CD4-positive, CD25-positive, alpha-beta regulatory T cell (primary cell): ENCODE measurements around the gene SFT2D3. TPM values are rescaled to one million over a fixed set of nuclear protein-coding genes. Genes with fewer than 3 reads are reported as not detected.

Experiments used
- ATAC-seq, 2 donors: fragments of 150-1000 bp; cut with Tn5 transposase; one replicate each; pipeline ENCODE4 v1.10.0; 2021; ENCODE audit warnings: low read depth in 2 of 2, moderate number of reproducible peaks in 2 of 2, moderate library complexity in 1 of 2
- DNase-seq, 3 donors: peaks; one replicate each; pipeline versions ENCODE4 v3.0.0 to v3.0.0-alpha.2; 2012 to 2022; ENCODE audit warnings: mixed read lengths in 1 of 3
- H3K27ac ChIP-seq: one replicate; pipeline ENCODE4 v1.7.0; 2013; ENCODE audit warnings: mild to moderate bottlenecking, low read length; ENCODE audit not compliant: insufficient read depth, poor library complexity, severe bottlenecking
- H3K27me3 ChIP-seq: one replicate; pipeline ENCODE4 v1.7.0; 2013; ENCODE audit warnings: low read length; ENCODE audit not compliant: control insufficient read depth, insufficient read depth
- H3K36me3 ChIP-seq: one replicate; pipeline ENCODE4 v1.7.0; 2013; ENCODE audit warnings: mild to moderate bottlenecking, low read length, moderate library complexity; ENCODE audit not compliant: control insufficient read depth, insufficient read depth
- H3K4me1 ChIP-seq: 2 replicates; pipeline ENCODE4 v1.7.0; 2013; ENCODE audit warnings: mild to moderate bottlenecking, low read length; ENCODE audit not compliant: insufficient read depth, control insufficient read depth, poor library complexity, severe bottlenecking
- H3K4me3 ChIP-seq: one replicate; pipeline ENCODE4 v1.7.0; 2013; ENCODE audit warnings: low read depth, mild to moderate bottlenecking, low read length, moderate library complexity
- H3K9me3 ChIP-seq, 2 experiments: 1 replicate in 1 of 2; 2 replicates in 1 of 2; pipeline ENCODE4 v1.7.0; 2013; ENCODE audit warnings: low read length in 2 of 2, mild to moderate bottlenecking in 1 of 2, moderate library complexity in 1 of 2; ENCODE audit not compliant: control insufficient read depth in 2 of 2
- H3K27ac Mint-ChIP-seq, 3 donors: one replicate each; pipeline ENCODE4 v1.8.0; 2020 to 2022; ENCODE audit warnings: mild to moderate bottlenecking in 3 of 3, mixed read lengths in 3 of 3, moderate library complexity in 2 of 3
- H3K27me3 Mint-ChIP-seq: one replicate; pipeline ENCODE4 v1.8.0; 2022; ENCODE audit warnings: mild to moderate bottlenecking, mixed read lengths
- H3K36me3 Mint-ChIP-seq: one replicate; pipeline ENCODE4 v1.8.0; 2020; ENCODE audit warnings: mixed read lengths
- H3K4me1 Mint-ChIP-seq, 4 donors: one replicate each; pipeline ENCODE4 v1.8.0; 2020 to 2022; ENCODE audit warnings: mixed read lengths in 4 of 4, mild to moderate bottlenecking in 1 of 4
- H3K4me3 Mint-ChIP-seq, 4 donors: one replicate each; pipeline ENCODE4 v1.8.0; 2020 to 2022; ENCODE audit warnings: mild to moderate bottlenecking in 4 of 4, mixed read lengths in 4 of 4, moderate library complexity in 3 of 4
- H3K9me3 Mint-ChIP-seq, 7 donors: one replicate each; pipeline ENCODE4 v1.8.0; 2020 to 2022; ENCODE audit warnings: mixed read lengths in 7 of 7, mild to moderate bottlenecking in 3 of 7, moderate library complexity in 2 of 7
- polyA plus RNA-seq, 4 donors: library from polyadenylated mRNA; unstranded; fragments of 300-500 nt; fragmentation: Illumina TruSeq; gene quantifications; one replicate each; pipeline ENCODE4 v1.2.3, GENCODE V29; 2021
- total RNA-seq: library from RNA; stranded (reverse); gene quantifications from one replicate; pipeline ENCODE4 v1.2.3, GENCODE V29; 2022

SFT2D3 gene
- total and polyA plus RNA-seq, 5 donors from 2014 or later = 1.4 to 7.6 (median 3.4) TPM

- Histone ChIP-seq H3K27me3 (peaks cover 22% of the 10 kb centered on the region), H3K36me3 (no peaks in the 10 kb centered on the region), H3K27ac (no peak overlapping the region), H3K4me3 (no peak overlapping the region), H3K9me3 (no peaks in the 10 kb centered on the region), H3K4me1 (peaks cover 10% of the 10 kb centered on the region)
- DNase-seq (peak in 2 of 3 donors; percentile 8 to 18), ATAC-seq (peak; percentile 17 to 29)
- Mint-ChIP-seq H3K4me1 (peaks cover 0 to 14% (median 9%) of the 10 kb centered on the region in 4 donors), H3K27me3 (peaks cover 80% of the 10 kb centered on the region), H3K9me3 (no peaks in the 10 kb centered on the region), H3K36me3 (no peaks in the 10 kb centered on the region), H3K4me3 (peak overlapping the region in 3 of 4 donors; percentile 26 to 77 (median 72)), H3K27ac (no peak overlapping the region)
These were observed 26.8 kb upstream of the SFT2D3 start for GRCh38 chr2:127674241-127675209.

- no peak within 1 kb of the TSS for H3K4me3 ChIP-seq
- H3K4me1 ChIP-seq = peaks cover 10% of the 10 kb centered on the region
- no peak for ATAC-seq
- H3K4me3 Mint-ChIP-seq = peak within 1 kb of the TSS; percentile 26 to 83 (median 61)
- peaks cover 0 to 14% (median 9%) of the 10 kb centered on the region in 4 donors for H3K4me1 Mint-ChIP-seq
- no peak for DNase-seq
- no peaks in the 10 kb centered on the region for H3K36me3 Mint-ChIP-seq
- H3K27me3 Mint-ChIP-seq = peaks cover 72% of the 10 kb centered on the region
- H3K36me3 ChIP-seq = no peaks in the 10 kb centered on the region
- H3K27me3 ChIP-seq = peaks cover 17% of the 10 kb centered on the region
- H3K9me3 ChIP-seq = no peaks in the 10 kb centered on the region
- H3K9me3 Mint-ChIP-seq = no peaks in the 10 kb centered on the region
- H3K27ac ChIP-seq = no peak within 1 kb of the TSS
- H3K27ac Mint-ChIP-seq = no peak within 1 kb of the TSS
These were observed 25.7 kb upstream of the SFT2D3 start, which contains the start of gene LIMS2 for GRCh38 chr2:127675331-127676261. Gene LIMS2, minus strand, starts transcription at chr2:127675530. Its CDS starts 506 bp downstream, at chr2:127675024.

- Histone ChIP-seq H3K36me3 (no peaks in the 10 kb centered on the region), H3K27ac (no peak overlapping the region), H3K27me3 (peaks cover 17% of the 10 kb centered on the region), H3K4me1 (peaks cover 10% of the 10 kb centered on the region), H3K4me3 (no peak overlapping the region), H3K9me3 (no peaks in the 10 kb centered on the region)
- no peaks in the 10 kb centered on the region for H3K36me3 Mint-ChIP-seq
- ATAC-seq (no peak), DNase-seq (no peak)
- H3K27me3 Mint-ChIP-seq = peaks cover 62% of the 10 kb centered on the region
- H3K4me3 Mint-ChIP-seq = no peak overlapping the region
- peaks cover 0 to 14% (median 9%) of the 10 kb centered on the region in 4 donors for H3K4me1 Mint-ChIP-seq
- no peaks in the 10 kb centered on the region for H3K9me3 Mint-ChIP-seq
- H3K27ac Mint-ChIP-seq = no peak overlapping the region
These were observed 24.4 kb upstream of the SFT2D3 start for GRCh38 chr2:127676906-127677305.

- Mint-ChIP-seq H3K27ac (no peak overlapping the region), H3K4me1 (peaks cover 0 to 14% (median 9%) of the 10 kb centered on the region in 4 donors), H3K4me3 (no peak overlapping the region), H3K36me3 (no peaks in the 10 kb centered on the region), H3K27me3 (peaks cover 56% of the 10 kb centered on the region), H3K9me3 (no peaks in the 10 kb centered on the region)
- peaks cover 10% of the 10 kb centered on the region for H3K4me1 ChIP-seq
- H3K4me3 ChIP-seq = no peak overlapping the region
- DNase-seq (no peak), ATAC-seq (no peak)
- H3K27me3 ChIP-seq = peaks cover 17% of the 10 kb centered on the region
- H3K27ac ChIP-seq = no peak overlapping the region
- no peaks in the 10 kb centered on the region for H3K36me3 ChIP-seq
- no peaks in the 10 kb centered on the region for H3K9me3 ChIP-seq
These were observed 22.8 kb upstream of the SFT2D3 start for GRCh38 chr2:127678531-127678930.

DNA sequence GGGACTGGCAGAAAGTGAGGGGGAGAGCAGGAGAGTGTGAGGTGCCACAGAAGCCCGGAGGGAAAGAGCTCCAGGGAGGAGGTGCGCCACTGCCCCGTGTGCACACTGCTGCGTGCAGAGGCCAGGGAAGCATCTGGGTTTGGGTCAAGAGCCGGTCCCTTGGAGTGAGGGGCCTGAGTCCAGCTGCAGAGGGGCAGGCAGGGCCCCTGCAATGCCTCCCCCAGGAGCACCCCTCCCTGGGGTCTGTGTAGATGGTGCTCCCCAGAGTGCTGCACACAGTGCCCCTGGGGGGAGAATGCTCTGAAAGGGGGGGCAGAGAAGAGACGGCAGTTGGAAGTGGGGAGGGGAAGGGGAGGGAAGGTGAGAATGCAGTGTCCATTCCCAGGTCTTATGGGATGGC is 22.3 kb upstream of the SFT2D3 start:
- H3K9me3 ChIP-seq = no peaks in the 10 kb centered on the region
- Mint-ChIP-seq H3K27me3 (peaks cover 51% of the 10 kb centered on the region), H3K4me1 (peaks cover 0 to 11% (median 9%) of the 10 kb centered on the region in 4 donors), H3K36me3 (no peaks in the 10 kb centered on the region), H3K27ac (no peak overlapping the region), H3K4me3 (no peak overlapping the region), H3K9me3 (no peaks in the 10 kb centered on the region)
- no peak overlapping the region for H3K27ac ChIP-seq
- DNase-seq = no peak
- ATAC-seq = no peak
- H3K4me1 ChIP-seq = peaks cover 10% of the 10 kb centered on the region
- peaks cover 14% of the 10 kb centered on the region for H3K27me3 ChIP-seq
- no peaks in the 10 kb centered on the region for H3K36me3 ChIP-seq
- no peak overlapping the region for H3K4me3 ChIP-seq

GRCh38 chr2:127679680-127680361 is 21.5 kb upstream of the SFT2D3 start:
- no peak for DNase-seq

DNA sequence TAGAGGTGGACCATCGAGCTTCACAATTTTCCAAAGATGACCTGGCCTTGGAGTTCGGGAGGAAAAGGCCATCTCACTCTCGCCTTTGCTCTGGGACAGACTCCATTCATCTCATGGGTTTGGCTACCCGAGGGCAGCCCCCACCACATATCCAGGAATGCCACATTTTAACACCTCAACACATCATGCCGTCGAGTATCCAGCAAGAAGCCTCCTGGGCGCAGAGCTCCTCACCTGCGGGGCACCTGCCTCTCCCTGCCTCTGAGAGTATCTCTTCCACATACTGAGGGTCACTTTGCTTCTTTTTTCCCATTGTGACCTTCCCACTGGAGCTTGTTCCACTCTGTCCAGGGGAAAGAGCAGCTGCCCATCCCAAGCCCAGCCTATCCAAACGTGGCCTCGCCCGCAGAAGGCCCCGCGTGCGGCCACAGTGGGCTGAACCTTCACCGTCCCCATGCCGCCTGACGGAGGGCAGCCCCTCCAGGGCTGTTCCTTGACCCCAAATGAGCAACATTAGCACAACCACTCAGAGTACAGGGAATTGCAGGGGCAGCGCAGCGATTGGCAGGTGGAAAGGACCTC is 20.5 kb upstream of the SFT2D3 start:
- H3K27ac ChIP-seq = no peak overlapping the region
- H3K9me3 ChIP-seq = no peaks in the 10 kb centered on the region
- H3K4me1 ChIP-seq = no peaks in the 10 kb centered on the region
- no peak for ATAC-seq
- no peaks in the 10 kb centered on the region for H3K36me3 Mint-ChIP-seq
- no peaks in the 10 kb centered on the region for H3K36me3 ChIP-seq
- no peak overlapping the region for H3K27ac Mint-ChIP-seq
- H3K27me3 ChIP-seq = peaks cover 10% of the 10 kb centered on the region
- no peak overlapping the region for H3K4me3 Mint-ChIP-seq
- H3K4me3 ChIP-seq = no peak overlapping the region
- DNase-seq = no peak
- peaks cover 0 to 3% (median 3%) of the 10 kb centered on the region in 4 donors for H3K4me1 Mint-ChIP-seq
- H3K9me3 Mint-ChIP-seq = no peaks in the 10 kb centered on the region
- peaks cover 42% of the 10 kb centered on the region for H3K27me3 Mint-ChIP-seq

More at GRCh38 chr2:127679680-127680361, 21.5 kb upstream of the SFT2D3 start:
- no peak overlapping the region for H3K4me3 Mint-ChIP-seq
- H3K4me1 Mint-ChIP-seq = peaks cover 0 to 6% (median 5%) of the 10 kb centered on the region in 4 donors
- Histone ChIP-seq H3K4me3 (no peak overlapping the region), H3K27me3 (peaks cover 11% of the 10 kb centered on the region), H3K36me3 (no peaks in the 10 kb centered on the region), H3K9me3 (no peaks in the 10 kb centered on the region), H3K4me1 (peaks cover 5% of the 10 kb centered on the region), H3K27ac (no peak overlapping the region)
- peaks cover 45% of the 10 kb centered on the region for H3K27me3 Mint-ChIP-seq
- no peak overlapping the region for H3K27ac Mint-ChIP-seq
- ATAC-seq = no peak
- no peaks in the 10 kb centered on the region for H3K36me3 Mint-ChIP-seq
- H3K9me3 Mint-ChIP-seq = no peaks in the 10 kb centered on the region
